GM20000 (cell line): ENCODE measurements around the gene MPHOSPH6.

Experiments
- DNase-seq: peaks from one replicate; pipeline ENCODE4 v3.0.0; 2012; ENCODE audit warnings: low spot score
- TF ChIP-seq, protein P1 (sequence below): IDR thresholded peaks from 2 replicates; pipeline ENCODE4 v1.5.1; 2012; ENCODE audit warnings: mild to moderate bottlenecking, control low read depth; ENCODE audit errors: extremely low read depth, missing control alignments

MPHOSPH6 gene

GRCh38 chr16:82184213-82184612 lies 14.2 kb upstream of the MPHOSPH6 start:
- TF ChIP-seq, protein P1, sequence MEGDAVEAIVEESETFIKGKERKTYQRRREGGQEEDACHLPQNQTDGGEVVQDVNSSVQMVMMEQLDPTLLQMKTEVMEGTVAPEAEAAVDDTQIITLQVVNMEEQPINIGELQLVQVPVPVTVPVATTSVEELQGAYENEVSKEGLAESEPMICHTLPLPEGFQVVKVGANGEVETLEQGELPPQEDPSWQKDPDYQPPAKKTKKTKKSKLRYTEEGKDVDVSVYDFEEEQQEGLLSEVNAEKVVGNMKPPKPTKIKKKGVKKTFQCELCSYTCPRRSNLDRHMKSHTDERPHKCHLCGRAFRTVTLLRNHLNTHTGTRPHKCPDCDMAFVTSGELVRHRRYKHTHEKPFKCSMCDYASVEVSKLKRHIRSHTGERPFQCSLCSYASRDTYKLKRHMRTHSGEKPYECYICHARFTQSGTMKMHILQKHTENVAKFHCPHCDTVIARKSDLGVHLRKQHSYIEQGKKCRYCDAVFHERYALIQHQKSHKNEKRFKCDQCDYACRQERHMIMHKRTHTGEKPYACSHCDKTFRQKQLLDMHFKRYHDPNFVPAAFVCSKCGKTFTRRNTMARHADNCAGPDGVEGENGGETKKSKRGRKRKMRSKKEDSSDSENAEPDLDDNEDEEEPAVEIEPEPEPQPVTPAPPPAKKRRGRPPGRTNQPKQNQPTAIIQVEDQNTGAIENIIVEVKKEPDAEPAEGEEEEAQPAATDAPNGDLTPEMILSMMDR, result no peak

DNA sequence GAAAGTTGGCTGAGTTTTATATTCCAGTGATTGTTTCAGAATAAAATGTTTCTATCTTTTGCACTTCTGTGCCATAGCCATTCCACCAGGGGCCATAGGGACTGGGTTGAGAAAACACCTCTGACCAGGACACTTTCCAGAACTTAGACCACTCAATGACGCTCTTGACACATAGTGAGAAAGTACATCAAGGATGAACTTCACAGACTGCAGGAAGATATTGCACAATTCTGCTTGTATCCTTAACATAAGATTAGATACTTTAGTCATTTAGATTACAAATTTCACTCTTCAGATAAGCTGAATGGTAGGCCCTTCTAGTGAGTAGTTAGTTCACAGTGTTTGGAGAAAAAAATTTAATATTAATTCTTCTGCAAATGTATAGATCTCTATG lies 13.0 kb upstream of the MPHOSPH6 start:
- TF ChIP-seq, protein P1, result no peak
- no peak for DNase-seq

More at GRCh38 chr16:82184213-82184612, 14.2 kb upstream of the MPHOSPH6 start:
- no peak for DNase-seq

GRCh38 chr16:82182266-82183003 lies 12.4 kb upstream of the MPHOSPH6 start:
- DNase-seq, result no peak

GRCh38 chr16:82181461-82182185 lies 11.6 kb upstream of the MPHOSPH6 start:
- DNase-seq, result no peak
- TF ChIP-seq, protein P1, result no peak

More at GRCh38 chr16:82182266-82183003, 12.4 kb upstream of the MPHOSPH6 start:
- TF ChIP-seq, protein P1, result no peak

DNA sequence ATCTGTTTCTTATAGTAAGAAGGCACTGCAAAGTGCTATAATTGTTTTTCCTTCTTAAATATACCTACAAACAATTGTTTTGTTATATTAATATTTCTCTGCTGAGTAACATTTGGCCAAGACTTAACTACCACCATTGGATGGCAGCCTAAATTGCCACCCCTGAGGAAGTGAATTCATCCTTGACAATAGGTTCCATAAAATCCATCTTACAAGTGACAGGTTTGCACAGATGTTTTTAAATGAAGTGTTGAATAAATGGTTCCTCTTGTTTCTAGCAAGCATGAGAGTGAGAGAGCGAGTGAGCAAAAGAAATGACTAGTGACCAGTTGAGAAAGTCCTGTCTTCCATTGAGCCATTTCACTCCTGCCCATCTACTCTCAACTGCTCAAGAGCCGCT lies 8.3 kb upstream of the MPHOSPH6 start:
- DNase-seq, result no peak
- TF ChIP-seq, protein P1, result no peak

DNA sequence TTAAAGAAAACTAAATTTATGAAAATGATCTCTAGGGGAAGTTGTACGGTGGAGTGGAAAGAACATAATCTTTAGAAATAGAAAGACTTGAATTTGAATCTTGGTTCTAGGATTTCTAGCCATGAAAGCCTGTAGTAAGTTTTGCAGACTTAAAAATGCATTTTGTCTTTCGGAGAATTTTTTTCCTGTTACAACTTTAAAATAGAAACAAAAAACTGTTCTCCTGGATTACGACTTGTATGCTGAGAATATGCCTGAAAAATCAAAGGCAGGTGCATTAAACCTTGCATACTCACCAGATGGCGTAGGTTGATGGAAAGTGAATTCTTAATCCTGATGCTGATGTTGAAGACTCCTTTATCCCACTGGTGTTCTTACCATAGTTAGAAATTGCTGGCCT lies 7.5 kb upstream of the MPHOSPH6 start:
- no peak for DNase-seq
- TF ChIP-seq, protein P1, result no peak

GRCh38 chr16:82176204-82176603 lies 6.2 kb upstream of the MPHOSPH6 start:
- DNase-seq, result no peak
- TF ChIP-seq, protein P1, result no peak
